Natural killer cell (primary cell): ENCODE measurements around the gene SIK3. TPM values are rescaled to one million over a fixed set of nuclear protein-coding genes. Genes with fewer than 3 reads are reported as not detected.

Experiments used
- ATAC-seq, 3 donors: fragments of 150-1000 bp in 2 of 3; fragments of 200-7000 bp in 1 of 3; cut with Tn5 transposase; 1 replicate in 1 of 3; 2 replicates in 2 of 3; pipeline ENCODE4 v1.10.0; 2021; ENCODE audit warnings: mild to moderate bottlenecking in 2 of 3, moderate library complexity in 2 of 3
- DNase-seq, 2 donors: peaks; one replicate each; pipeline versions ENCODE4 v3.0.0 to v3.0.0-alpha.2; 2013 to 2021; ENCODE audit warnings: mixed read lengths in 1 of 2
- H3K27ac ChIP-seq: one replicate; pipeline ENCODE4 v1.5.1; 2013; ENCODE audit warnings: mild to moderate bottlenecking, low read length
- H3K27me3 ChIP-seq: one replicate; pipeline ENCODE4 v1.6.1; 2013; ENCODE audit warnings: low read length; ENCODE audit not compliant: control insufficient read depth, insufficient read depth
- H3K36me3 ChIP-seq: one replicate; pipeline ENCODE4 v1.6.1; 2013; ENCODE audit warnings: low read length; ENCODE audit not compliant: control insufficient read depth, insufficient read depth
- H3K4me1 ChIP-seq: one replicate; pipeline ENCODE4 v1.6.1; 2013; ENCODE audit warnings: low read length; ENCODE audit not compliant: control insufficient read depth, insufficient read depth
- H3K4me3 ChIP-seq: one replicate; pipeline ENCODE4 v1.5.1; 2013; ENCODE audit warnings: low read length
- H3K9me3 ChIP-seq: one replicate; pipeline ENCODE4 v1.6.1; 2013; ENCODE audit warnings: low read length; ENCODE audit not compliant: control insufficient read depth, insufficient read depth
- H3K27ac Mint-ChIP-seq, 2 donors: one replicate each; pipeline ENCODE4 v1.8.0; 2022; ENCODE audit warnings: mild to moderate bottlenecking in 2 of 2, mixed read lengths in 2 of 2, moderate library complexity in 1 of 2
- H3K27me3 Mint-ChIP-seq, 2 donors: one replicate each; pipeline ENCODE4 v1.8.0; 2022; ENCODE audit warnings: low read depth in 2 of 2, mixed read lengths in 2 of 2
- H3K36me3 Mint-ChIP-seq: one replicate; pipeline ENCODE4 v1.8.0; 2022; ENCODE audit warnings: mixed read lengths
- H3K4me1 Mint-ChIP-seq, 2 donors: one replicate each; pipeline ENCODE4 v1.8.0; 2022; ENCODE audit warnings: mixed read lengths in 2 of 2
- H3K4me3 Mint-ChIP-seq: one replicate; pipeline ENCODE4 v1.8.0; 2022; ENCODE audit warnings: mild to moderate bottlenecking, moderate library complexity, mixed read lengths
- H3K9me3 Mint-ChIP-seq, 2 donors: one replicate each; pipeline ENCODE4 v1.8.0; 2022; ENCODE audit warnings: mixed read lengths in 2 of 2
- CTCF ChIP-seq: fragments of 200-600 bp; IDR thresholded peaks from one replicate; pipeline ENCODE4 v1.8.0; 2022; ENCODE audit warnings: antibody characterized with exemption
- WGBS: methylation state at CpG from one replicate; pipeline ENCODE4 v1.1.7; 2013; ENCODE audit warnings: missing lambda C conversion rate; ENCODE audit not compliant: insufficient coverage; 5-methylcytosine and 5-hydroxymethylcytosine counted together
- intact Hi-C: fragments of 100-400 bp; cut with micrococcal nuclease; formaldehyde crosslinking; loops from one replicate; pipeline ENCODE4 v1.14.2; 2022
- total RNA-seq, 4 donors: library from RNA; stranded (reverse); fragments of 120-200 nt in 1 of 4; gene quantifications; one replicate each; pipeline versions ENCODE4 v1.2.3 to v1.2.4, GENCODE V29; 2013 to 2022

SIK3 gene
- total RNA-seq, 3 donors from 2014 or later (not counting 1 experiment from before 2014, with no cell fraction given): 71.6 to 120 (median 119) TPM

DNA sequence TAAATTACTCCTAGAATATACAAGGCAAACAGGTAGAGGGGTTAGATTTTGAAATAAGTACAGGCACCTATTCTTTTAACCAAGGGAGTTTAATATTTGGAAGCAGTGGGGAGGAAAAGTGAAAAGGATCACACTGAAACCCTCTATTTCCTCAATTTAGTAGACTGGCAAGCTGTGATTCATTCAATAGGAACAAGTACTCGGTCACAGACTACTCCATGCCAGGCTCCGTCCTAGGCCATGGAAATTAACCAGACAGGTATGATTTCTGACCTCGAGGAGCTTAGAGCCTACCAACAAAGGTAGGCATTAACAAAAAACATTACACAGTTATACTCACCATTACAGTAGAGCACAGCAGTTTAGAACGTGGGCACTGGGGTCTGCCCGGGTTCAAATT lies 40.9 kb downstream of the SIK3 start:
- intact Hi-C loops: no loop called here
- ATAC-seq (no peak), DNase-seq (no peak)
- H3K36me3 Mint-ChIP-seq: no peaks in the 10 kb centered on the region
- TF ChIP-seq CTCF: no peak
- no peaks in the 10 kb centered on the region for H3K27me3 Mint-ChIP-seq
- Histone ChIP-seq H3K27me3 (no peaks in the 10 kb centered on the region), H3K9me3 (no peaks in the 10 kb centered on the region), H3K4me1 (peaks cover 4% of the 10 kb centered on the region), H3K36me3 (no peaks in the 10 kb centered on the region), H3K27ac (no peak overlapping the region), H3K4me3 (no peak overlapping the region)
- no peak overlapping the region for H3K27ac Mint-ChIP-seq
- 86% methylated on average over 5 of the region's 5 CpGs for WGBS
- no peak overlapping the region for H3K4me3 Mint-ChIP-seq
- H3K9me3 Mint-ChIP-seq: no peaks in the 10 kb centered on the region
- peaks cover 48 to 69% of the 10 kb centered on the region in 2 donors for H3K4me1 Mint-ChIP-seq

- Mint-ChIP-seq H3K36me3 (no peaks in the 10 kb centered on the region), H3K27ac (no peak overlapping the region), H3K4me1 (peaks cover 40 to 65% of the 10 kb centered on the region in 2 donors), H3K27me3 (no peaks in the 10 kb centered on the region), H3K9me3 (no peaks in the 10 kb centered on the region), H3K4me3 (no peak overlapping the region)
- Histone ChIP-seq H3K4me1 (no peaks in the 10 kb centered on the region), H3K36me3 (no peaks in the 10 kb centered on the region), H3K4me3 (no peak overlapping the region), H3K9me3 (no peaks in the 10 kb centered on the region), H3K27ac (no peak overlapping the region), H3K27me3 (no peaks in the 10 kb centered on the region)
- TF ChIP-seq CTCF: no peak
- ATAC-seq (no peak), DNase-seq (no peak)
- WGBS: 99% methylated on average over 5 of the region's 5 CpGs
- intact Hi-C loops: no loop called here
Observed at GRCh38 chr11:117055469-117055868, 42.8 kb downstream of the SIK3 start.

DNA sequence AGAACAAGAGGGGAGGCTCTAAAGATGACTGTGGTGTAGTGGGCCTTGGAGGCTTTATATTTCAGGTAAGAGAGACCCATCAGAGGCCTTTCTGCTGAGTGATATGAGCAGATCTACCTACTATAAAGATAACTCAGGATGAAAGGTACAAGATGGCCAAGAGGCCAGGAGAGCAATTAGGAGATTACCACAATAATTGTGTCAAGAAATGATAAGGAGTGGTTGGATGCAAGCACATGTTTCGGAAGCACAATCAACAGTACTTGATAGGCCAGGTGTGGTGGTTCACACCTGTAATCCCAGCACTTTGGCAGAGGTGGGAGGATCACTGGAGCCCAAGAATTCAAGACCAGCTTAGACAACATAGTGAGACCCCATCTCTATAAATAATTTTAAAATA lies 43.8 kb downstream of the SIK3 start:
- H3K27me3 Mint-ChIP-seq: no peaks in the 10 kb centered on the region
- H3K36me3 Mint-ChIP-seq: no peaks in the 10 kb centered on the region
- Histone ChIP-seq H3K4me1 (no peaks in the 10 kb centered on the region), H3K27me3 (no peaks in the 10 kb centered on the region), H3K36me3 (no peaks in the 10 kb centered on the region), H3K27ac (no peak overlapping the region), H3K9me3 (no peaks in the 10 kb centered on the region), H3K4me3 (no peak overlapping the region)
- no peaks in the 10 kb centered on the region for H3K9me3 Mint-ChIP-seq
- DNase-seq: no peak
- no peak for TF ChIP-seq CTCF
- no peak overlapping the region for H3K27ac Mint-ChIP-seq
- ATAC-seq: no peak
- 100% methylated on average over 1 of the region's 1 CpG for WGBS
- H3K4me1 Mint-ChIP-seq: peaks cover 29 to 54% of the 10 kb centered on the region in 2 donors
- intact Hi-C loops: no loop called here
- H3K4me3 Mint-ChIP-seq: no peak overlapping the region
